NCI-H1694 (cell line): ENCODE measurements around the gene LRP2BP.

Experiments used
- DNase-seq: peaks from one replicate; lab custom pipeline; 2025; lab: John Stamatoyannopoulos, UW

Gene LRP2BP

DNA sequence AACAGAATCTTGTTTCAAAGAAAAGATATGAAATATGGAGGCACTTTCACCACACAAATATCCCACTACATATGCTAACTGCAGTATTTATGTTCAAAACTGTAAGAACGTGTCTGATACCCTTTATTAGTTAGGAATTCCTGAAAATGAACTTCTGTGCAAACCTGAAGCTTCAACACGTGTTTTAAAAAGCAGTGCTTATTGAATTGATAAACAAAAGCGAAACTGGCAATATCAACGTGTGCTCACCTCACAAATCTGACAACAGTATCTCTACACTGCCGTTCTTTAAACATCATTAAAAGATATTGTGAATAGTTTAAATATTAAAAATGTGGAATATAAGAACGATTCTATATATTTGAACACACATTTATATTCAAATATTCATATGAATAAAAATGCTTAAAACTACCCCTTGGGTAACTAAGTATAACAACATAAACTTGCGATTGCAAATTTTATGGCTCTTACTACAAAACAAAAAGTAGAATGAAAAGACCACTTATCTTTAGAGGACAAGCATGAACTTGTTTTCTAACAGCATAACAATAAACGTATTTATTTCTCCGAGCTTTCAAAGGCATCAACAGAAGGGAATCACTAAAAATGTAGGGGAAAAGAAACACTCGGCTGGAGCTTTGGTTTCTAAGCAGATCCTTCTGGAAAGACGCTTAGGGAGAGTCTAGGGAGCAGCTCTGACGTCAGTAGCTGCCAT lies at the start of gene LRP2BP:
Gene LRP2BP, minus strand, starts transcription at position 687 of the 718 bp plus-strand sequence. CDS start 17,738 bp downstream, outside the sequence.
- DNase-seq: peak; percentile 8

DNA sequence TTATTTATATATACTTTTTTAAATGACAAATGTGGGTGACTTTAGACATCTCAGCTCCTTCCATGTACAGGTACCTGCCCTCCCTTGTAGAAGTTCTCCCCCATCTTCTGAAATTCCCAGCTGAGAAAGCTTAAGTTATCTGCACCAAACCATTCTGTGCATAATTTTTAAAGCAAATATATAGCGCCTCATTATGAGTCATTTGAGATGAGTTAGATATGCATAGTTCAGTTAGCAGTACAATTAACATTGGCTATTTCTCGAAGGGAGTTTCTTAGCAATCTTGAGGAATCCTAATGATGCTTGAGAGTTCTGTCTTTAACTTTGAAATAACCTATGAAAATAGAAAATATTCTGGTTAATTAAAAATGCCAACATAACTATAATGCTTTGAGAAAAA lies 49.5 kb upstream of the LRP2BP start:
- DNase-seq: no peak

DNA sequence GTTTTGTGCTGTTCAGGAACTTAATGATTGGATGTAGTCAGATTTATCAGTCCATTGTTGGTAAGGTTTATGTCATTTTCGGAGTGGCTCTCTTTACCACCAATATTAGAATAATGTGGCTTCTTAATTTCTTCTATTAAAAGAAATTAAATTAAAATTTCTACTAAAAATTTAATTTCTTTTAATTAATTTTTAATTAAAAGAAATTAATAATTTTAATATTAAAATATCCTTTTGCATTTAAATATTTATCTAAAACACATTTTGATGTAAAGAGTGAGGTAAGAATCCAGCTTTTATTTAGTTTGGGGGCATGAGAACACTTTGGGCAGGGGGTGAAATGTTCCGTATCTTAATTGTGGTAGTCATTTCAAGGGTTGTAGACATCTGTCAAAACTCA lies 45.8 kb upstream of the LRP2BP start:
- DNase-seq: no peak

DNA sequence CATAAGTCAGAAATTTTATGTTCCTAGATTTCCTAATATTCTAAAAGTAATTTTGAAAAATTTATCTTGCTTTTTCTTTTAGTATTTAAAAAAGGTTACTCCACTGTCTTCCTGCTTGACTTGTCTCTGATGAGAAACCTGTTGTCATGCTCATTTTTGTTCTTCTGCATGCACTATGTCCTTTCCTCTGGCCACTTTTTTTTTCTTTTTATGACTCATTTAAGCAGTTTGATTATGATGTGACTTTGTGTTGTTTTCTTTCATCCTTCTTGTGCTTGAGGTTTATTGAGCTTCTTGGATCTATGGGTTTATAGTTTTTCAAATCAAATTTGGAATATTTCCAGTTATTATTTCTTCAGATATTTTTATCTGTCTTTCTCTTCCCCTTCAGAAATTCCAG lies 42.1 kb upstream of the LRP2BP start:
- DNase-seq: no peak

DNA sequence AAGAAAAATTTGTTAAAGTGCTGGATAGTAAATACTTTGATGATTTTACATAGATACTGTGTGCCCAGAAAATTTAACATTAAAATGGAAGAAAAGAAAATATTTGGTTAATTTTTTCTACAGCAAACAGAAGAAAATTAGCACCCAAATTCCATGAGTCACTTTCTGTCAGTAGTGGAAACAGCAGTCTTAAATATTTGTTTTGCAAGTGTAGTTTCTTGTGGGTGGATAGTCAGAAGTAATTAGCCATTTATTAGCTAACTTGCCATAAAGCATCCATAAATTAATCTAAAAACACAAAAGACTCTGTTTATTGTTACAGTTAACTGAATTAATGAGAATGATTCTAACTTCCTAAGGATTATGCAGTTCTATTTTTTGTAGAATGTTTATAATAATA lies 39.7 kb upstream of the LRP2BP start:
- no peak for DNase-seq

DNA sequence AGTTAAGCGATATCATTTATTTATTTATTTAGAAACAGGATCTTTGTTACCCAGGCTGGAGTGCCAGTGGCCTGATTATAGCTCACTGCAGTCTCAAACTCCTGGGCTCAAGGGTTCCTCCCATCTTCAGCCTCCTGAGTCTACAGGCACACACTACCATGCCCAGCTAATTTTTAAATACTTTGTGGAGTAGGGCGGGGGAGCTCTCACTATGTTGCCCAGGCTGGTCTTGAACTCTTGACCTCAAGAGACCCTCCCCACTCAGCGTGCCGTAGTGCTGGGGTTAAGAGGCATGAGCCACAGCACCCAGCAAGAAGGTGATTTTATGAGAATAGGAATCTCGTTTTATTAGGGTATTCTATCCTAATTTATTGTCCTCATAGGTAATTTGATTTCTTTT lies 33.9 kb upstream of the LRP2BP start:
- no peak for DNase-seq

DNA sequence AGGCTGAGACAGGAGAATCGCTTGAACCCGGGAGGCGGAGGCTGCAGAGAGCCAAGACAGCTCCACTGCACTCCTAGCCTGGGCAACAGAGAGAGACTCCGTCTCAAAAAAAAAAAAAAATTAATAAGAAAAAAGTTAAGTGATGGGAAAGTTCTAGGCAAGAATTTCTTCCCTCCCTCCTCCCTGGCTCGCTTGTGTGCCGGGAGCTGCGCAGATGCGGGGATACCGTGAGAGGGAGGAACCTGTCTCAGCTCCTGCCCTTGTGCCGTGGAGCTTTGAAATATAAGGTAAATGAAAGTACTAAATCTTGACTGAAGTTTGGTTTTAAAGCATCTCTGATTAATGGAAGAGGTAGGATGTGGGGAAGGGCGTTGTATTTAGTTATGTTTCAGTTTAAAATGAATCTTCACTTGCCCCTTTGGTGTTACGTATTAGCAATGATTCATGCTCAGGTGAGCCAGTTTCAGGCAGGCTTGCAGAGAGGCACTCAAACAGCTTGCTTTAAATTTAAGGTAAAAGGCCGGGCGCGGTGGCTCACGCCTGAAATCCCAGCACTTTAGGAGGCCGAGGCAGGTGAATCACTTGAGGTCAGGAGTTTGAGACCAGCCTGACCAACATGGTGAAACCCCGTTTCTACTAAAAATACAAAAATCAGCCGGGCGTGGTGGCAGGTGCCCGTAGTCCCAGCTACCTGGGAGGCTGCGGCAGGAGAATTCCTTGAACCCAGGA lies 31.4 kb upstream of the LRP2BP start:
- no peak for DNase-seq

DNA sequence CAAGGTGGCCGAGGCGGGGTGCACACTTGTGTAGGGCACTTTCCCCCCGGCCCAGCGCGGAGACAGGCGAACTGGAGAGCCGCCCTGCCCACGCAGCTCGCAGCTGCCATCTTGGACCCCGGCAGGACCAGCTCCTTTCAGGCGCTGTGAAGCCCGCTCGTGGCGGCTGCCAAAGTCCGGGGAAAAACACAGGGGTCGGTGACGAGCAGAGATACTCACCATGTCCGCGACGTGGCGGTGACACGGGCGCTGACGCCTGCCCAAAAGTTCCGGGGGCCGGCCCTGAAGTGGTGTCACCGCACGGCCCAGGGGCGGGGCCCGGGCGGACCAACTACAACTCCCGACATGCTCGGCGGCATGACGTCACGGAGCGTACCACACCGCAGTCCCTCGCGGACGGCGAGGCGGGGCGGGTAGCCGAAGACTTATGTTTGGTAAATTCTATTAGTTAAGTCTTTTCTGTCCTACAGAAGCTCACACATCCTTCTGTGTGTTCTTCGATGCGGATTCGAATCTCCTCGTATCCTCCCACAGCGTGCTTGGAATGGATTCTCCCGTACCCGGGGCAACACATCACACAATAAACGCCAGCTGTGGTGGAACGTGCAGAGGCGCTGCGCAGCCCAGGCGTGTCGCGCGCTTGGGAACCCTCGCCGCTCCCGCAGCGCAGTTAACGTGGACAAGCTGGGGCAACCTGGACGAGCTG lies 30.1 kb upstream of the LRP2BP start, which contains the start of gene UFSP2:
Gene UFSP2, minus strand, starts transcription at position 318 of the 706 bp plus-strand sequence. Its CDS starts 96 bp downstream, at position 222.
- DNase-seq: peak; percentile 66

DNA sequence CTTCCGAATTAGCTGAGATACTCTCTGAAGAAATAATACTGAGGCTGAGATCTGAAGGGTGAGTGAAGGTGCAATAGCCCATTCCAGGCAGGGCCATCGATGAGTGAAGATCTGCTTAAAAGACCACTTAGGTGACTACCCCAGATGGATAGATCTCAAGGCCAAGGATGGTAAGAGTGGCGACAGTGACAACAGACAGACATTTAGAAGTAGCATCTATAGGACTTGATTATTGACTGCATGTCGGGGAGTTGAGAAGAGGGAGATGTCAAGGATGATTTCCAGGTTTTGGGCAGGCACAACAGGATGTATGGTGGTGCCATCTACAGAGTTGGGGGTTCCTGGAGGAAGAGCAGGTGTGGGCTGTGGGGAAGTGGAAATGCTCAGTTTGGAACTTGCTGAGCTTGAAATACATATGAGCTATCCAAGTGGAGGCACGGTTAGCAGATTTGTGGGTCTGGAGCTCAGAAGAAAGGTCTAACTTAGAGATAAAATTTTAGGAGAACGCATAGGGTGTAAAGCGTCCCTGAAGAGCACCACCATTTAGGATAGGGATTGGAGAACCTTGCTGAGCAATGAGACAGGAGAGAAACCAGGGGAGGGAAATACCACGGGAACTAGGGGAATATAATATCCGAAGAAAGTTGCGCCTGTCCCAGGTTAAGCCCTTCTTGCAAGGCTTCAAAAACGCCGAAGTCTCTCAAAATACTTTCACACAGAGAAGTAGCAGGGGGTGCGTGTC lies 29.4 kb upstream of the LRP2BP start:
- no peak for DNase-seq

DNA sequence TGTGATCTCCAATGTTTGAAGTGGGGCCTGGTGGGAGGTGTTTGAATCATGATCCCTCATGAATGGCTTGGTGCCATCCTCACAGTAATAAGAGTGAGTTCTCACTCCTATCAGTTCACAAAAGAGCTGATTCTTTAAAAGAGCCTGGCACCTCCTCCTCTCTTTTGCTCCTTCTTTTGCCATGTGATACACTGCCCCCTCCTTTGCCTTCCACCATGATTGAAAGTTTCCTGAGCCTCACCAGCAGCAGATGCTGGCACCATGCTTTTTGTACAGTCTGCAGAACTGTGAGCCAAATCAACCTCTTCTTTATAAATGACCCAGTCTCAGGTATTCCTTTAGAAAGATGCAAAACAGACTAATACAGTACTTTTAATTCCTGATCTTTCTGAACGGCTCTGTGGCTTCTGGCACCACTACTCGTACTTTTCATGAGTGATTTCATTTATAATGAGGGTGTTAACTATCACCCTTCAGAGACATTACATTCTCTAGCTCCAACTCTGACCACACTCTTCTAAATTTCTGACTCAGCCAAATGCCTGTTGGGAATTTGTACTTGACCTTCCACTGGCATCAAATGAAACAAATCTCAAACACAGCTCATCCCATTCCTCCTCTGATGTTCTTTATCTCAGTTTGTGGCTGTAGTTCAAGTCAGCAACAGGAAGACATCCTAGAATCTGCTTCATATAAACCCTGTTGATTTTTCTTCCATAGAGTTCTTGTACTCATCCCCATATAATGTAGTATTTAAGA lies 25.8 kb upstream of the LRP2BP start:
- no peak for DNase-seq

DNA sequence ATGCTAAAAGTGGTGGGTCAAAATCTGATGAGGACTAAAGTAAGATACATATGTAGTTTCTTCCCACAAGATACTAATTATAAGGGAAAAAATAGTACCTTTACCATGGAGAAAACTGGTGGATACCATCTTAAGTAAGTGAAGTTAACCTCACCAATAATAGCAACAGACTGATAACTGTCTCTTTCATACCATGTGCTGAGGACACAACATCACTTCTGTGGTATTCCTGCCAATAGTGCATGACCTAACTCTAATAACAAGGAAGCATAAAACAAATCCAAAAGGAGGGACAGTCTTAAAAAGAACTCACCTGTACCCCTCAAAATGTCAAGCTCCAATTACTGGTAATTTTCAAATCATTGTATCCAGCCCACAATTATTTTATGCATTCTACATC lies 21.2 kb upstream of the LRP2BP start:
- DNase-seq: no peak

DNA sequence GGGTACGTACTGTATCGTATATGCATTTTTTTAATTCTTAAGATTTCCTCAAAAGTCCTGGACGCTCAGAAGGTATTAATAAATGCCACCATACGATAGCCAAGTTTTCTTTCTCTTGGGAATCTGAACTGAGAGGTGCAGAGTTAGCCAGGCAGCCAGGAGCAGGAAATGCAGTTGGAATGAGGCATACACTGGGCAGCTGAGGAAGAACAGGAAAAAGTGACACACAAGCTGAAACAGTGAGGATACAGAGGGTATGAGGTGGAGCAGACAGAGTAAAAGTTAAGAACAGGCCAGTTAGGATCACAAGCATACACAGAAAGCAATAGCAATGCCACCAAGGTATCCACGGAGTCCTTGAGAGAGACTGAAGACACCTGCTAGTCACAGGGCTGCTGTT lies 16.7 kb upstream of the LRP2BP start:
- DNase-seq: no peak

DNA sequence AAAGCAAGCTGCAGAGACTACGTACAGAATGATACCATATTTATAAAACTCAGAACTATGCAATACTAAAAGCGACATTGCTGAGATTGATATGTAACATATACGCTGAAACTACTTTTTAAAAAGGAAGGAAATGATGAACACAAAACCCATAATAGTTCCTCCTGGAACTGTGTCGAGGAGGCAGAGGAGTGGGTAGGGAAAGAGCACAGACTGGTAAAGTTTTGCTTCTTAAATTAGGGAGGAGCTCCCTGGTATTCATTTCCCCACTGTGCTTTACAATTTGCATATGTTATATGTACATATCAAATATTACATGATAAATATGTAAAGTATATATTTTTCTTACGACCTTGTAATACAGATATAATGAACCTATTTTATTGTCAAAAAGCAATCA lies 16.1 kb upstream of the LRP2BP start:
- DNase-seq: no peak

DNA sequence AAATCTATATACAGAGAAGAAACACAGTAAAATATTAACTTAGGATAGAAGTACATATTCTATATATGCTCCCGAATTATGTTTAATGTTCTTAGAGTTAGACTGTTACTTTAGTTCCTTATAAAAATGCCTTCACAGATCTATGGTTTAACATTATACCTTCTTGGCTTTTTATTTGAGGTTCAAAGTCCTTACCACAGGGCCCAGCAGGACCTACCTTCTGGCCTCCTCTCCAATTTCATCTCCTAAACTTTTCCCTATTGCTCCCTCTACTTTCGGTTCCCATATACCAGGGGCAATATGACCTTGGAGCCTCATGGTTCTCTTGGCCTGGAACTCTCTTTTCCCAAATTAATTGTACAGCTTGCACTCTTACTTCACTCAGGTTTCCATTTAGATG lies 12.7 kb upstream of the LRP2BP start:
- DNase-seq: no peak

DNA sequence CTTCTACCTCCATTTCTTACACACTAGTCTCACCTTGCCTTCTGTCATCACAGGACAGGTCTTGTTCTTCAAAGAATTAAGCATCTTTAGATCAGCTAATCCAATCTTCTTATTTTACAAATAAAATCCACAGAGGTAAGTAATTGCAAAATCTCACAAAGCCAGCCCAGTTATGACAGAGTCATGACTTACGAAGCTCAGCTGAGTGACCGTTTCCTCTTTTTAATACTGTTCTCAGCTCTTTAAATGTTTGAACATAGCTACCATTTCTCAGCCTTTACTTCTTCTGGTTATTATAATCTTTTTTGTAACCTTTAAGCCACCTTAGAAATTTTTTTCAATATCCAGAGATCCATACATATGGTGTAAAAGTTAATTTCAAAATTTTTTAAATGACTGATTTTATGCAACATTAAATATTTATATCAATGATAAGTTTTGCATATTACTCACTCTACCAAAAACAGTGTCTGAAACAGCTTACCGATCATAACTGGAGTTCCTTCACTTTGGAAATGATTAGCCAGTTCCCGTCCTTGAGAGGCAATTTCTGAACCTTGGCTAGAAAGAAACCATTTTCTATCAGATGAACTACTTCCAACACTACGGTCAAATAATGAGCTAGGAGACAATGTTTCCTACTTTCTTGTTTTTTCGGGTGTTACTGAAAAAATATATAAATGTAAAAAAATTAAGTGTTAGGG lies 9.7 kb upstream of the LRP2BP start:
- DNase-seq: no peak

DNA sequence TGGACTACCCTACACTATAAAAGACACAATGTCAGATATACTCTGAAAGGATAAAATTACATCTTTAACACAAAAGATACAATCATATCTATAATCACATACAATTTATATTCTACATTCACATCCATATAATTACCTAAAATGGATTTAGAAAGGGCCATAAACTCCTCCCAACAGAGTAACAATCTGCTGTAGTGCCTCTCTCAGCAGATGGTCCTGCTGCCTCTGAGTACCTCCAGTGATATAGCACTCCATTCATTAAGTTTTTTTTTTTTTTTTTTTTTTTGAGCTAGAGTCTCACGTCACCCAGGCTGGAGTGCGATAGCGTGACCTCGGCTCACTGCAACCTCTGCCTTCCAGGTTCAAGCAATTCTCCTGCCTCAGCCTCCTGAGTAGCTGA lies 8.3 kb upstream of the LRP2BP start:
- DNase-seq: peak; percentile 57

DNA sequence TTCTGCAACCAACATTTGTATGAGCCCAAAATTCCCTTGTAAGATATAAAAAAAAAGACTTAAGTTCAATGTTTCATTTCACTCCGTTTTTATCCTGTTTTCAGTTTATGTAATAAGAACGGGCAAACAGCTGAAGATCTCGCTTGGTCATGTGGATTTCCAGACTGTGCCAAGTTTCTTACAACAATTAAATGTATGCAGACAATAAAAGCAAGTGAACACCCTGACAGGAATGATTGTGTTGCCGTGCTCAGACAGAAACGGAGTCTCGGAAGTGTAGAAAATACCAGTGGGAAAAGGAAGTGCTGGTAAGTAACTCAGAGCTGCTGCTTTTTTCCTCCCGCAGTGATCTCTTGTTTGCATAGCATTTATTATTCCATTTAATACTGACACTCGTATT lies 3.7 kb upstream of the LRP2BP start:
- DNase-seq: no peak

DNA sequence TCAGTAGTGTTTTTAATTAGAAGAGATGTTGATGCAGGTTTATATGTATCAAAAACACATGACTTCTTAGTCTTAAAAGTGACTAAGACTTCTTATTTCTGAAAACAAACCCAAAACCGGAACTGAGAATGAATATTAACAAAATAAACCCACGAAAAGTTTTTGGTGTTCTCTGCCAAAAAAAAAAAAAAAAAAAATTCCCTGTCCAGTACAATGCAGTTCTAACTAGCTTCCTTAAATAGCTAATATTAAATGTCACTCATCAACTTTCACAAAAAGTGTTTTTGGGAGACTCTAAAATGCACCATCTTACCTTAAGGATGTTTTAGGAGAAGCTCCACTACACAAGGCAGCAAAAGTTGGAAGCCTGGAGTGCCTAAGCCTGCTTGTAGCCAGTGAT lies 2.9 kb upstream of the LRP2BP start:
- DNase-seq: no peak

DNA sequence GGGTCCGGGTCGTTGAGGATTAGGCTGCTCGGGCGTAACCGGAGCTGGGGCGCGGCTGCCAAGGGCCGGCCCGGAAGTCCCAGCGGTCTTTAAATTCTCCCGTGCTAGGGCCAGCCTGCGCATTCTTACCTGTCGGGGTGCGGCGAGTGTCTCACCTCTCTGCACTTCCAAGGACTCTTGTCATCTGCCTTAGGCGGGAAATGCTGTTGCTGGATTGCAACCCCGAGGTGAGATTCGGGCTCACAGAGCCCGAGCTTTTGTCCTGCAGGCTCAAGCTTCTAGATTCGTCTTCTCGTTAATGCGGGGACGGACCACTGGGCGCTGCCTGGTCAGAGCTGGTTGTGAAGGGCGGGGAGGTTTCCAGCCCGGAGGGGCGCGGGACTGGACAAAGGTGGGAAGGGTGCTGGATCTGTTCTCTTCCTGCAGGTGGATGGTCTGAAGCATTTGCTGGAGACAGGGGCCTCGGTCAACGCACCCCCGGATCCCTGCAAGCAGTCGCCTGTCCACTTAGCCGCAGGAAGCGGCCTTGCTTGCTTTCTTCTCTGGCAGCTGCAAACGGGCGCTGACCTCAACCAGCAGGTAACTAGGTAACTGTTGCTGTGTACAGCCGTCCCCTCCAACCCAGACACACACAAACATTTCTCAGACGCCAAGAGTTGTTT lies 1.1 kb upstream of the LRP2BP start, which contains the start of gene ANKRD37:
Gene ANKRD37, plus strand, starts transcription at position 118 of the 662 bp plus-strand sequence. Its CDS starts 83 bp downstream, at position 201.
- DNase-seq: no peak
